ENCODE results near the gene NCAPH2. TPM values are rescaled to one million over a fixed set of nuclear protein-coding genes. Genes with fewer than 3 reads are reported as not detected.

Gene NCAPH2
- total RNA-seq, 4 donors from 2014 or later, result 51.7 to 155 (median 55.4) TPM

GRCh38 chr22:50467773-50468440 lies 40.1 kb upstream of the NCAPH2 start:
- Histone ChIP-seq H3K27me3 (no peaks in the 10 kb centered on the region), H3K4me3 (no peak overlapping the region), H3K27ac (no peak overlapping the region), H3K9me3 (no peaks in the 10 kb centered on the region), H3K36me3 (no peaks in the 10 kb centered on the region), H3K4me1 (peaks cover 0 to 12% of the 10 kb centered on the region in 2 donors)
- no peak for DNase-seq
- intact Hi-C loops (cut with DNase I; ENCODE audit: low total_unique reads), result no loop called here
- TF ChIP-seq POLR2A (IDR thresholded peaks at IDR 0.05) (no peak), CTCF (IDR thresholded peaks at IDR 0.05) (no peak)

GRCh38 chr22:50468626-50469025 lies 39.4 kb upstream of the NCAPH2 start:
- peaks cover 0 to 19% of the 10 kb centered on the region in 2 donors for H3K4me1 ChIP-seq
- intact Hi-C loops (cut with DNase I; ENCODE audit: low total_unique reads), result no loop called here
- no peak for DNase-seq
- no peak overlapping the region for H3K27ac ChIP-seq
- no peaks in the 10 kb centered on the region for H3K27me3 ChIP-seq
- no peaks in the 10 kb centered on the region for H3K36me3 ChIP-seq
- no peak overlapping the region for H3K4me3 ChIP-seq
- H3K9me3 ChIP-seq, result no peaks in the 10 kb centered on the region
- TF ChIP-seq POLR2A (IDR thresholded peaks at IDR 0.05) (no peak), CTCF (IDR thresholded peaks at IDR 0.05) (no peak)

- TF ChIP-seq POLR2A (IDR thresholded peaks at IDR 0.05) (no peak), CTCF (IDR thresholded peaks at IDR 0.05) (no peak)
- Histone ChIP-seq H3K36me3 (no peaks in the 10 kb centered on the region), H3K9me3 (no peaks in the 10 kb centered on the region), H3K27ac (no peak overlapping the region), H3K27me3 (no peaks in the 10 kb centered on the region), H3K4me1 (peaks cover 0 to 22% of the 10 kb centered on the region in 2 donors), H3K4me3 (no peak overlapping the region)
- intact Hi-C loops (cut with DNase I; ENCODE audit: low total_unique reads), result no loop called here
- DNase-seq, result no peak
Observed at GRCh38 chr22:50469377-50470305, 38.4 kb upstream of the NCAPH2 start.

GRCh38 chr22:50470491-50470890 lies 37.5 kb upstream of the NCAPH2 start:
- Histone ChIP-seq H3K36me3 (no peaks in the 10 kb centered on the region), H3K27me3 (no peaks in the 10 kb centered on the region), H3K4me3 (no peak overlapping the region), H3K4me1 (peaks cover 0 to 25% of the 10 kb centered on the region in 2 donors), H3K27ac (no peak overlapping the region), H3K9me3 (no peaks in the 10 kb centered on the region)
- DNase-seq, result no peak
- no peak for TF ChIP-seq CTCF (IDR thresholded peaks at IDR 0.05)
- TF ChIP-seq POLR2A (IDR thresholded peaks at IDR 0.05), result no peak
- intact Hi-C loops (cut with DNase I; ENCODE audit: low total_unique reads), result no loop called here

All from uterus (tissue), 4 donors.